ENCODE data around the gene SMC1A.
A peak's percentile ranks its signal among the peaks of the same experiment; 100 is the strongest.

GRCh38 chrX:53445977-53446376 is 23.5 kb upstream of the SMC1A start:
- TF ChIP-seq CTCF (IDR thresholded peaks at IDR 0.05 in 2 of 3, conservative IDR thresholded peaks at IDR 0.05 in 1 of 3; ENCODE audit: borderline replicate concordance in 1 of 3, insufficient read depth in 1 of 3, low read depth in 2 of 3, low read length in 2 of 3) (peak in 2 of 3 experiments; percentile 66 to 76; a peak in 4 of 6 replicates), POLR2AphosphoS5 (IDR thresholded peaks at IDR 0.05; ENCODE audit: low read depth, low read length) (no peak), FOSL1 (IDR thresholded peaks at IDR 0.05; ENCODE audit: low read depth) (no peak), EZH2 (IDR thresholded peaks at IDR 0.05) (no peak), SIN3A (IDR thresholded peaks at IDR 0.05; ENCODE audit: low read depth) (no peak), POLR2A (IDR thresholded peaks at IDR 0.05; ENCODE audit: borderline replicate concordance, extremely low read depth, insufficient read depth, insufficient read length) (no peak), REST (IDR thresholded peaks at IDR 0.05; ENCODE audit: low read depth) (no peak), MAX (IDR thresholded peaks at IDR 0.05) (no peak), ZBTB33 (IDR thresholded peaks at IDR 0.05; ENCODE audit: extremely low read depth, insufficient replicate concordance, low read length) (no peak), SRF (IDR thresholded peaks at IDR 0.05; ENCODE audit: low read depth) (no peak), SP1 (IDR thresholded peaks at IDR 0.05; ENCODE audit: low read depth) (no peak), YY1 (IDR thresholded peaks at IDR 0.05; ENCODE audit: extremely low read depth, insufficient replicate concordance, low read depth, low read length) (no peak), TCF7L2 (IDR thresholded peaks at IDR 0.05; ENCODE audit: borderline replicate concordance, extremely low read depth, insufficient read depth, insufficient read length) (no peak)
